Measurements from ENCODE around the gene GALNT17.
"Not testable (repeated sequence)": the region's sequence is repeated elsewhere in the genome, so short reads cannot be mapped to it uniquely, and the experiment has no call there.

GALNT17 gene

DNA sequence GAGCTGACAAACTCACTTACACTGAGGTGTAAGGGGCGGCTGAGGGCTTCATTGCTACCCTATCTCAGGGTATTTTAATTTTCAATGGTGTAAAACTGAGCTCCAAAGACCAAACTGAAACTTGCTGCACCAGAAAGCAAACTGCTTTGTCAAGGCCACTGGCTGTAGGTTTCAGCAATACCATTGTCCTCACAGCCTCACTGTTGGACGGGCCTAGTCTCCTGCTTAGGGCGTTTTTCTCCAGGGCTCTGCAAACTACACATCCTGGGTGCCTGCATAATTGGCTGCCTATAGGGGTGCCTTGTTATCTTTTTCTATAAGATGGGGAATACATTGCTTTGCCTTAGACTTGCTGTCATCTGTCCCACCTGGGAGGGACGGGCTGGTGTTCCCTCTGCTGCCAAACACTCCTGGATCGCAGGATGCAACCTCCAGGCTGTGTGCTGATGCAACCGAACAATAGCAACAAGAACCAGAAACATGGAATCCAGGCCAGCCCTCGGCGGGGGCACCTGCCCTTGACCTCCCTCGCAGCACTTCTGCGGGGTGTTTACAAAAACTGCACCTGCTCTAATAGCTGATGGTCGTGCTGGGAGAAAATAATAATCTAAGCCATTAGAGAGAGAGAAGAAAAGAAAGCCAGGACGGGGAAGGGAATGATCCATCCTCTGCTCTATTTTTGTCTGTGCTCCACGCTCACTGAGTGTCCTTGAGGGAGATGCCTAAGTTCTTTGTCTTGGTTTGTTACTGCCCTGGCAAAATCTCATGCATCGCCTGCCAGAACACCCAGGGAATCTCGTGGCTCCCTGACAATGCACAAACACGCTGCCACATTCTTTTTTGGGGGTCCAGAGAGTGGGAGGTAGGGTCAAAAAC, 104.5 kb downstream of the GALNT17 start:
- peak; percentile 78 for DNase-seq (ENCODE audit: low spot score)

DNA sequence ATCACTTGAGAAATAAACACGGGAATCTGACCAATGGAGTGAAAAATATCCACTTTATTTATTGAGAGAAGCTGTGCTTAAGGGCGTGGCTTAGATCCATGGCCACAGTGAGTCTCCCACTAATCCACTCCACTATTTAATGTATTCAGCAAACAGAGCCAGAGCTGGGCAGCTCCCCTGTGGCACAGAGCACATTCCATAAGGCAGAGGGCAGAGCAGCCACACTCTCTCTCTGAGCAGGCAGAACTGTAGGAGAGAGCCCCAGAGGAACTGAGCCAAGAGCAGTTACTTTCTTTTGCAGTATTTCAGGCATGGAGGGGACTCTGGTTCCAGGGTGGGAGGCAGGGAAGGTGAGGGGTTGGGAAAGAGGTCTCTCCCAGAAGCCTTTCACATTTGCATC, 106.0 kb downstream of the GALNT17 start:
- peak; percentile 68 for DNase-seq (ENCODE audit: low spot score)

DNA sequence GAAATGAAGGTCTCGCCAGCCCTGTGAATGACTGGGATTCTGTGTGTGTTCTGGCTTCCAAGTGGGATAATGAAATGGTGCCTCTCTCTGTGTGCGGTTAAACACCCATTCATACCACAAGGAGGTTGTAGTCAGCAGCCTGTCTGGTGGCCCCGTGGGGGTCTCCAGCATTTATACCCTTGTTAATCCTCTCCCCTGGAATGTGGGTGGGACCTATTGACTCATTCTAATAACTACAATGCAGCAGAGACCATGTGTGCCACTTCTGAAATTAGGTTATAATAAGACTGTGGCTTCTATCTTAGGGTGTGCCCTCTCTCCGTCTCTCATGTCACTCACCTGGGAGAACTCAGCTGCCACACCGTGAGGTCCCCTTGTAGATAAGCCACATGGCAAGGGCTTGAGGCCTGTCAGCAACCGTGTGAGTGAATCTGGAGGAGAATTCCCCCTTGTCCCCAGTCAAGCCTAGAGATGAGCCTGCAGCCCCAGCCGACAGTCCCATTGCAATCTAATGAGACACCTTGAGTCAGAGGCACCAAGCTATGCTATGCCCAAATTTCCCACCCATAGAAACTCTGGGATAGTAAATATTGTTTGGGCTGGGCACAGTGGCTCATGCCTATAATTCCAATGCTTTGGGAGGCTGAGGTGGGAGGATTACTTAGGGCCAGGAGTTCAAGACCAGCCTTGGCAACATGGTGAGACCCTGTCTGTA, 106.8 kb downstream of the GALNT17 start:
- DNase-seq (ENCODE audit: low spot score), result no peak

DNA sequence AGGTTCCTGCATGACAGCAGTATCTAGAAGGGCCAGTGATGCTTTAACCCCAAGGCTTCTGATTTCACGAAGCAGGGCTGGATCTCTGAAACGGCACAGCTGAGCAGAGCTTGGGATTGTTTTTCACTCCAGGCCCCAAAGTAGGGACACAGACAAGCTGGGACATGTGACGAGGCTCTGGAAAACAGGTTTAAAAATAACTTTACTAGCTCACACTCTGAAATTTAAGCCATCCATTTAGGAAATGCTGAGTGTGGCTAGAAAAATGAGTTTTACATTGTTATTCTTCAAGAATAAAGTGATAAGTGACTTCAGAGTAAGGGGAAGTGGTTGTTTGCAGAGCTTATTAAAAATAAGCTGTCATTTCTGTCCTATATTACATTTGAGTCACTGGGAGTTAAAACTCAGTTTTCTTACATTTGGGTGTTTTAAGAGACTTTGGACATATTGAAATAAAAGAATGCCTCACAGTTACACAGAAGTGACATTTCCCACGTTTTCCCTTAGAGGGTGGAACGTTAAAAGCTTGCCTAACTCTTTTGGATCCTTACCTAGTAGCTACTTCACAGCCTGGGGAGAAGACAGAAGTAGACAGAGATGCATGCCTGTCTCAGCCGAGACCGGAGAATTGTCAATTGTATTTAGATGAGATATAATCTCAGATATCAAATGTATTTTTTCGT, 107.8 kb downstream of the GALNT17 start:
- peak; percentile 53 for DNase-seq (ENCODE audit: low spot score)

DNA sequence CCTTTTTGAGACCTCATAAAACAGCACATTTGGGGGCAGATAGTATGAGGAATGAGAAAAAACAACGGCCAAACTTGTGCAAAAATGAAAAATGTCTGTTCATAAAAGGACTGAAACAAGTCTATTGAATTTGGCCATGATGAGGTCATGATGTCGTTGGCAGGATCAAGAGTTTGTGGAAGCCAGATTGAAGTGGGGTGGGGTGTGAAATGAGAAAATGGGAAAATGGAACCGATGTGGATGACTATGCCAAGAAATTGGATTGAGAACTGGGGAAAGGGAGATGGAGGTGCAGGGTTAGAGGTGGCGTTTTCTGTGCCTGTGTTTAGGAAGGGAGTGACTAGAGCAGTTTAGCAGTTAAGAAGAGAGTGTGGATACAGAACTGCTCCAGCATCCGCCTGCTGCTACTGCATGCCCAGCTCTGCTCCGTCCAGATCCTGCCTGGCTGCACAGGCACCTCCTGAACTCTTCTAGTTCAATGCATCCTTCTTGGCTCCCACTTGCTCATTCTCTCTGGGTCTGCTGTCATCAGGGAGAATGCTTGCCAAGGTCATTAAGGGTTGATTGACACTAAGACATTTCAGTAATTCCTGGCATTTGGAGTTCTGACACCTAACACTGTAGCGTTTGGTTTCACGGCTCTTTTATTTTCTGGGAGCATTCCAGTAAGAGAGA, 111.9 kb downstream of the GALNT17 start:
- DNase-seq (ENCODE audit: low spot score), result peak; percentile 63

DNA sequence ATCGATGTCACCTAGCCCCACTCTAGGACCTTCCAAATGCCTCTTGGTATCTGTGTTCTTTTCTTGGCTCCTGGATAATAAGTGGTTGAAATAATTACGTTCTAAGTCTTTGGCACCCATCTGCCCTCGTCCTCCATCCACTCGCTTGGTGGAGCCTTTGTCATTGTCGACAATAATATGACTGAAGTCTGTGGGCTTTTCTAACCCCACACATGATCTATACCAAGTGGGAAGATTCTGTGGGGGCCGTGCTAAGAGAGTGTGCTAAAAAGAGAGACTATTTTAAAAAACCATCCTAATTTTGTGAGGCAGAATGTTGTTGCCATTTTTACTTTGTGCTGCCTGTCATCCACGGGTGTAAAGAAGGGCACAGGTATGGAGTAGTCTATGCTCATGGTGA, 113.1 kb downstream of the GALNT17 start:
- DNase-seq (ENCODE audit: low spot score), result no peak

DNA sequence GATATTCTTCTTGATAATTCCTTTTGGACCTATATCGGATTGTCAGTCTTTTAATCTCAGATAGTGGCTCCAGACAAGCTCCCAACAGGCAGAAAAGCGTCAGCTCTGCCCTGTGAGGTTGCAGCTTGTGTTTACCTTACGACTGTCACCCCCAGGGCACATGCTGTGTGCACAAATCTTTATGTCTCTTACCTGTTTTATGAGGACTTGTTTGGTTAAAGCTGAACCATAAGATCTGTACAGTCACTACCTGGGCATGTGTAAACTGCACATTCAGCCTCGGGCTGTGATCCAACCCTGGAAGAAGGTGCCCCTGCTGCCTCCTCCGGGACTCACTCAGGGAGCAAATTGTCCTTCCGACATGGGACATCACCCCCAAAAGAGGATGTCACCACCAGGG, 119.8 kb downstream of the GALNT17 start:
- no peak for DNase-seq (ENCODE audit: low spot score)

DNA sequence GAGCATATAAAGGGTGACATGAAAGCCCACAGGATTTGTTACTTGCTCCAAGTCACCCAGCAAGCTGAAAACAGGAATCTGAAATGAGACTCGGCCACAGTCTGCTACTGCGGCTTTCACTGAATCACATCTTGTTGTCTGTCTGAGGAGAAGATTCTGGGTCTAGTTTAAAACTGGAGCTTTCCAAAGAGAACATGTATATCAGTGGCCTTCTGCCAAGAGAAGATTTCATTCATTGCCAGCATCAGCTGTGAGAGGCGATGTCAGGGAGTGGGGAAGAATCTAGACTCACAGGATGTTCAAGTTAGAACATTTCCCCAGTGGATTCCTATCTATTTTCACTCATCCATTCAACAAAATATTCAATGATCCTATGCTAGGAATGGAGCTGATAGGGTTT, 122.8 kb downstream of the GALNT17 start:
- peak; percentile 41 for DNase-seq (ENCODE audit: low spot score)

DNA sequence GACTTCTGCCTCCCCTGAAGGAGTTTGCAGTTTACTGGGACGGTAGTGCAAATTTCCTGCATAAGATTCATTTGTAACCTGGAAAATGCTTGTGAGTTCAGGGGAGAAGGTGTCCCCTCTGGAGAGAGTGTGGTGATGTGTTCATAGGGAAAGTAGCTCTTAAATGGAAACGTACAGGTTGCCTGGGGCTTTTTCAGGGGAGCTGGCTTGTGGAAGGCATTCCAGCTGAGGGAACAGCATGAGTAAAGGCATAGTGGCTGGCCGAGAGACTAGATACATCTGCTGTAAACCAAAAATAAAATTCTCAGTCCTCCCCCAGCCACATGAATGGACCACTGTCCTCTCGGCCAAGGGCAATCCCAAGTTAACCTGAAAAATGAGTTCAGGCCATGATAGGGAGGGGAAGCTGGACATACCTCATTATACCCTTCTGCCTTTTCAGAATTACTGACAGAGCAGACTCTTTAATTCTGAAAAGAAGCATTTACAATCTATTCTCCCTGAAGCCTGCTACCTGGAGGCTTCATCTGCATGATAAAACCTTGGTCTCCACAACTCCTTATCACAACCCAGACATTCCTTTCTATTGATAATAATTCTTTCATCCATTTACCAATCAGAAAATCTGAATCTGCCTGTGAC, 123.7 kb downstream of the GALNT17 start:
- no peak for DNase-seq (ENCODE audit: low spot score)

DNA sequence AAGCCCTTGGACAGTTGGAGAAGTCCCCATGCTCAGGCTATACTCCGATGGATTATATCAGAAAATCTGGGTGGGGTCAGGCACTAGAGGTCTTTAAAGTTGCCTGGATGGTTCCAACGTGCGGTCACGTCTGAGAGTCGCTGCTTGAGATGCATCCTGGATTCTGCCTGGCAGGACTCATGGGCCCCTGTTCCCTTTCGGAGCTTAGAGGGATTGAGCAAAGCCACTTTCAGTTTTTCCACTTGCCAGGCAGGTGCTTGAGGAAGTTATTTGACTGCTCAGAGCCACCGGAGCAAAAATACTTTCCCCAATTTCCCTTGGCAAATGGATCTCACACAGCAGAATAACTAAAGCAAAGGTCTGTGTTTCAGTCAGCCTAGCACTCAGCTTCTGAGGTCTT, 129.1 kb downstream of the GALNT17 start:
- DNase-seq (ENCODE audit: low spot score), result no peak

DNA sequence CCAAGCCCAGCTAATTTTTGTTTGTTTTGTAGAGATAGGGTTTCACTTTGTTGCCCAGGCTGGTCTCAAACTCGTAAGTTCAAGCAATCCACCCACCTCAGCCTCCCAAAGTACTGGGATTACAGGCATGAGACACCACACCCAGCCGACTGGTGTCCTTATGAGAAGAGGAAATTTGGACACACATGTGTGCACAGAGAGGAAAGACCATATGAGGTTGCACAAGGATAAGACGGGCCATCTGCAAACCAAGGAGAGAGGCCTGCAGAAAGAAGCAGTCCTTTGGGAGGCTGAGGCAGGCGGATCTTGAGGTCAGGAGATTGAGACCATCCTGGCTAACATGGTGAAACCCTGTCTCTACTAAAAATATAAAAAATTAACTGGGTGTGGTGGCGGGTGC, 130.9 kb downstream of the GALNT17 start:
- not testable (repeated sequence) for DNase-seq (ENCODE audit: low spot score)

DNA sequence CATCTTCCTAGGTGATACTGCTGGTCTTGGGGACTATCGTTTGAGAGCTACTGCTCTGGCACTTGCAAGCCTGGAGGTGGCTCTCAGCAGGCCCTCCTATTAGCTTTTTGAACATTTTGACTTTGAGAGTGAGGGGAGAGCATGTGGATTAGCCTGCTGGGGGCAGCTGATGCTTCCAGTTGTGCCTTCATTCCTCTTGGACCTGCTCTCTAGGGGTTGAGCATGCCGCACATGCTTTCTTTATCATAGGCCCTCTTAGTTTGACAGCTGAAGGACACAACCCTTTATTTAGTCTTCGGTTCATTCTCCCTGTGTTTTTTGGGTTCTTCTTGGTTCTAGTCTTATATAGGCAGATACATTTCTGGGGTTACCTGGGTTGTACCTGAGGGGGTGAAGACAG, 132.1 kb downstream of the GALNT17 start:
- no peak for DNase-seq (ENCODE audit: low spot score)

DNA sequence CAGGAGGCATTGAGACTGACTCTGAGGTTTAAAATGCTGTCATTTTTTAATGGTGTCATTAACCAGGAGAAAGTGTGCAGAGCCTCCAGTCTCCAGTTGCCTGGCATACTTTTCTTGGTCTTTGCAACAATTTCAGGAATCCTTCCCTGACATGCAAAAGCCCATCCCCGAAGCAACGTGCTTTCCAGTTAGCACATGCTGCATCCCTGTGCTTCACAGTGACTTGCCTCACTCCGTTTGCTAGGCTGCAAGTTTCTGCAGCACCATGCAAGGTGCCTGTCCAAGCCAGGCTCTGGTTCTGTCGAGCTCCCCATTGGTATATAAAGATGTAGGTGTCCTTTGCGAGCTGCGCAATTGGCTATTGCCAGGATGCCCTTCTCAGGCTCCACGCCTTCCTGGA, 135.0 kb downstream of the GALNT17 start:
- DNase-seq (ENCODE audit: low spot score), result no peak

DNA sequence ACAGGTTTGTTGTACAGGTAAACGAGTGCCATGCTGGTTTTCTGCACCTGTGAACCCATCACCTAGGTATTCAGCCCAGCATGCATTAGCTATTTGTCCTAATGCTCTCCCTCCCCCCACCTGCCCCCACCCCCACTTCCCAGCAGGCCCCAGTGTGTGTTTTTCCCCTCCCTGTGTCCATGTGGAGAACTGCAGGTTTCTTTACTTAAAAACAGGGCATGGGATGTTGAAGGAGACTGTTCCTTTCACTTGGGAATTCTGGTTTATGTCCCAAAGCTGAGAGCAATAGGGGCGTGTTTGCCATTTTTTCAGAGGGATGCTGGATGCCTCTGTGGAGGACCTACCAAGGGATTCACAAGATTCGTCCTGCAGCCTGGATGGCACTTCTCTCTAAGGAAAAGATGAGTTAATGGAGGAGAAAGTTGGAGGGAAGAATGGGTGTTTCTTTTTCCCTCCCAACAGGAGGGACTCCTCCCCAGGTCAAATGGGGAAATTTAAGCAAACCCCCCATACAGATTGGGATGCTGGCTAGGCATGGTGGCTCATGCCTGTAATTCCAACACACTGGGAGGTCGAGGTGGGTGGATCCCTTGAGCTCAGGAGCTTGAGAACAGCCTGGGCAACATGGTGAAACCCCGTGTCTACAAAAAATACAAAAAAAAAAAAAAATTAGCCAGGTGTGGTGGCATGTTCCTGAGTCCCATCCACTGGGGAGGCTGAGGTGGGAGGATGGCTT, 136.0 kb downstream of the GALNT17 start:
- DNase-seq (ENCODE audit: low spot score), result no peak

DNA sequence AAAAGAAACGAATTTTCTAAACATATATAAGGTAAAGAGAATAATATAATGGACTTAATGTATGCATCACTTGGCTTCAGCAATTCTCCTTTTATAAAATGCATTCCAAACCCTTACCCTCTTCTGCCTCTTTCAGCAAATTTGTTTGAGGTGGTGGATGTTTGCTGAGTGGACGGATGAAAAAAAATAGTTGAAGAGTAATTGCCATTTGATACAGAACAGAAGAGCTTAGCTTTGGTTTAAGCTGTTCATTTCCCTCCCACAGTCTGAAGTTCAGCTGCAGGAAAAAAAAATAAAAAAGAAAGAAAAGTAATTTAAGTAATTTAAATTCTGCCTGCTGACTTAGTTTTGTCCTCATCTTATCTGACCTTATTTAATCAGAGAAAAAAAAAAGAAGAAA, 138.6 kb downstream of the GALNT17 start:
- DNase-seq (ENCODE audit: low spot score), result no peak

DNA sequence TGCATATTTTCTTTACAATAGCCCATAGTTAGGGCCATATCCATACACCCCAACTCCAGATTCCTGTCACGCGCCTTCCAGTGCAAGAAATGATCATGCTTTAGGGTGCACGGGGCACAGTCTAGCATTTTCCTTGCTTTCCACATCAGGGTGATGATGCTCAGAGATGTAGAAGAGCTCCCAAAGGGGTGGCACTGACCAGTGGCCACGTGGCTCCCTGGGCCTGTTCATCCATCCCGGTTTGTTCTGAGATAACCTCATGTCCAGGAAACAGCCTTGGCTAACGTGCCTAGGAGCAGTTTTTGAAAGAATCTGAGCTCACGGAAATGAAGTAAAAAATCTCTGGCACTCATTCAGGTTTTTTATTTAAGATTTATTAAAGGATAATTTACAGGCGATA, 139.3 kb downstream of the GALNT17 start:
- no peak for DNase-seq (ENCODE audit: low spot score)

DNA sequence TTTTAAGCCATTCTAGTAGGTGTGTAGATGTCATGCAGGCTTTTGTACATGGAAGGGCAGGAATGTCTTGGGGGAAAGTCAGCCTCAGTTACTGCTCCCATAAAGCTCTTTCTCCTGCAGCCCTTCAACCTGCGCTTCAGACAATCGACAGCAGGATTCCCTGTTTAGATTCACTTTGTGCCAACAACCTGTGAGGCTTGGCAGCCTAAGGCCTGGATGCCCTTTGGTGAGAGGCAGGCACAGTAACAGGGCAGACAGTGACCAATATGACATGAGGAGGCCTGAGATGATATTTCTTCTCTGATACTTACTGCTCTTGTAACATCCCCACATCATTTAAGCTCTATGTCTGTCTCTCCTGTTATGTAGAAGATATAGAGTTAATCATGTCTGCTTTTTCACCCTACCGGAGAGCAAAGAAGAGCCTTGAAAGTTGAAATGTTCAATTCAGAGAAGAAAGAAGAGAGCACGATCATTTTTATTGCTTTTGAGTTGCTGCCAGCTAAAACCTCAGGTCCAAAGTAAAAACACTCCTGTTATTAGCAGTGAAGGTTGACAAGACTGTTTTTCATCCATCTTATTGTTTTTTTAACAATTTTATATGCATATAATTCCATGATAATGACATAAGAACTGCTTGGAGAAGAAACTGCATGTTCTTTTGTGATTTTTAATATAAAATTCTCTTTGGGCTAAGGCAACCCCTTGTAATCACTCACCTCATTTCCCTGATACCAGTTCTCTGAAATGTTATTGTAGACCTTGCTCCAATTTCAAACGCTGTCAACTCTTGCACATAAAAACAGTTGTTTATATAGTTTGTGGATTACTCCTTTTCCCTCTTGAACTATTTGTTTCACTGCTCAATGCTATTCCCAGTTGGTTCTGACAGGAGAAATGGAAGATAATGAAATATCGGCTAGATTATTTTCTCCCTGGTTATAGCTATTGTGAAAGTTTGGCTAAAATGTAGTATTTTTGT, 140.9 kb downstream of the GALNT17 start:
- DNase-seq (ENCODE audit: low spot score), result peak; percentile 87

DNA sequence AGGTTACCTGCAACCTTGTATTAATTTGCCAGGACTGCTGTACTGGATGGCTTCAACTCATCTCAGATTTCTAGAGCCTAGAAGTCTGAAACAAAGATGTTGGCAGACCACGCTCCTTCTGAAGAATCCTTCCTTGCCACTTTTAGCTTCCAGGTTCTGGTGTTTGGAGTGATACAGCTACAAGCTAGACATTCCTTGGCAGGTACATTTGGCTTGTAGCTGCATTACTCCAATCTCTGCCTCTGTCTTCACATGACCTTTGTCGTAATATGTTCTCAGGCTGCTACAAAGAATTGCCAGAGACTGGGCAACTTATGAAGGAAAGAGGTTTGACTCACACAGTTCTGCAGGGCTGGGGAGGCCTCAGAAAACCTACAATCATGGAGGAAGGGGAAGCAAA, 146.3 kb downstream of the GALNT17 start:
- no peak for DNase-seq (ENCODE audit: low spot score)

DNA sequence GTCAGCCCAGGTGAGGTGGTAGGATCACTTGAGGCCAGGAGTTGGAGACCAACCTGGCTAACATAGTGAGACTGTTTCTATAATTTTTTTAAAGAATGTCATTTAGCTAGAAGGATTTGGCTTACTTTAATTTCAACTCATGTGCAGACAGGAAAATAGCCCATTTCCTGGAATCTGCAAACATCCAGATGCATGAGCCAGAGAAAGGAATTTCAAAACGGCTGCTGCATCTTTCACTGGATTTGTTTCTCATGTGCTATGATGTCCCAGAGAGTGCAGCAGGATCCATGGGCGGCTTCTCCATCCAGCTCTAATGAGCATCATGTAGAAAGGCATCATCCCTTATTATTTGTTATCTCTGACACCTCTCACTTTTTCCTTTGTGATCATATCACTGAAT, 149.3 kb downstream of the GALNT17 start:
- no peak for DNase-seq (ENCODE audit: low spot score)

DNA sequence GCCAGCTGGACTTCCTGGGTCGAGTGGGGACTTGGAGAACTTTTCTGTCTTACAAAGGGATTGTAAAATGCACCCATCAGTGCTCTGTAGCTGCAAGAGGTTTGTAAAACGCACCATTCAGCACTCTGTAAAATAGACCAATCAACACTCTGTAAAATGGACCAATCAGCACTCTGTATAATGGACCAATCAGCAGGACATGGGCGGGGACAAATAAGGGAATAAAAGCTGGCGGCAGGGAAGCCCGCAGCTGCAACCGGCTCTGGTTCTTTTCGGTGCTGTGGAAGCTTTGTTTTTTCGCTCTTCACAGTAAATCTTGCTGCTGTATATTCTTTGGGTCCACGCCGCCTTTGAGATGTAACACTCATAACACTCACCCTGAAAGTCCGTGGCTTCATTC, 151.9 kb downstream of the GALNT17 start:
- no peak for DNase-seq (ENCODE audit: low spot score)

All from cerebellar cortex (tissue), 1 donor.